ENCODE data around the gene CCNL2. TPM values are rescaled to one million over a fixed set of nuclear protein-coding genes. Genes with fewer than 3 reads are reported as not detected.

The CCNL2 gene
- total and polyA plus RNA-seq, 2 experiments from 2014 or later = 166 to 284 TPM

DNA sequence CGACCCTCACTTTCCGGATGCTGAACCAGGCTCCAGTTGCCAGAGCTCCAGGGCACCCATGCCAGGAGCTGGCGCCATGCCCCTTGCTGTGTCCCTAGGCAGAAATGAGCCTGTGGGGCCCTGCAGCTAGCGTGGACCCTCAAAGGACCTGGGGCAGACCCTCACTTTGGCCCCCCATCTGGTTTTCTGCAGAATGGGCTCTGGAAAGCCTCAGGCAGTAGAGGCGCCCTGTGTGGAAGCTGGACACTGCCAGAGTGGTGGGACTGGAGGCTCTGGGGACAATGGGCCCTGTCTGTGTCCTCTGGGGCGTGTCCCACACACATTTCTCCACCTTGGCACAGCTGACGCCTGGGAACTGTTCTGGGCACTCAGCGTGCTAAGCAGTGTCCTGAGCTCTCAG is 17.8 kb downstream of the CCNL2 start:
- WGBS (ENCODE audit: low lambda C conversion rate, missing lambda C conversion rate) = 85% methylated on average over 8 of the region's 8 CpGs
- Histone ChIP-seq H3K9me2 (replicated peaks; ENCODE audit: insufficient read depth) (no peaks in the 10 kb centered on the region), H3K4me3 (no peak overlapping the region), H3K4me2 (no peak overlapping the region), H3K79me2 (no peaks in the 10 kb centered on the region), H2AFZ (no peak overlapping the region), H3K36me3 (replicated peaks; ENCODE audit: insufficient read depth, low read depth) (no peaks in the 10 kb centered on the region), H3K9me3 (ENCODE audit: low read depth) (no peaks in the 10 kb centered on the region), H3K27ac (no peak overlapping the region), H3K4me1 (ENCODE audit: insufficient read depth) (no peaks in the 10 kb centered on the region), H4K20me1 (ENCODE audit: insufficient read depth, poor library complexity, severe bottlenecking) (no peaks in the 10 kb centered on the region), H3K27me3 (no peaks in the 10 kb centered on the region)
- TF ChIP-seq, protein P1, sequence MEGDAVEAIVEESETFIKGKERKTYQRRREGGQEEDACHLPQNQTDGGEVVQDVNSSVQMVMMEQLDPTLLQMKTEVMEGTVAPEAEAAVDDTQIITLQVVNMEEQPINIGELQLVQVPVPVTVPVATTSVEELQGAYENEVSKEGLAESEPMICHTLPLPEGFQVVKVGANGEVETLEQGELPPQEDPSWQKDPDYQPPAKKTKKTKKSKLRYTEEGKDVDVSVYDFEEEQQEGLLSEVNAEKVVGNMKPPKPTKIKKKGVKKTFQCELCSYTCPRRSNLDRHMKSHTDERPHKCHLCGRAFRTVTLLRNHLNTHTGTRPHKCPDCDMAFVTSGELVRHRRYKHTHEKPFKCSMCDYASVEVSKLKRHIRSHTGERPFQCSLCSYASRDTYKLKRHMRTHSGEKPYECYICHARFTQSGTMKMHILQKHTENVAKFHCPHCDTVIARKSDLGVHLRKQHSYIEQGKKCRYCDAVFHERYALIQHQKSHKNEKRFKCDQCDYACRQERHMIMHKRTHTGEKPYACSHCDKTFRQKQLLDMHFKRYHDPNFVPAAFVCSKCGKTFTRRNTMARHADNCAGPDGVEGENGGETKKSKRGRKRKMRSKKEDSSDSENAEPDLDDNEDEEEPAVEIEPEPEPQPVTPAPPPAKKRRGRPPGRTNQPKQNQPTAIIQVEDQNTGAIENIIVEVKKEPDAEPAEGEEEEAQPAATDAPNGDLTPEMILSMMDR (IDR thresholded peaks at IDR 0.05; ENCODE audit: poor library complexity) = no peak
- no peak for TF ChIP-seq EZH2 (IDR thresholded peaks at IDR 0.05; ENCODE audit: borderline replicate concordance)
- TF ChIP-seq EZH2phosphoT487 (IDR thresholded peaks at IDR 0.05; ENCODE audit: low read depth, severe bottlenecking, unreplicated experiment) = no peak
- DNase-seq (ENCODE audit: low spot score) = no peak

DNA sequence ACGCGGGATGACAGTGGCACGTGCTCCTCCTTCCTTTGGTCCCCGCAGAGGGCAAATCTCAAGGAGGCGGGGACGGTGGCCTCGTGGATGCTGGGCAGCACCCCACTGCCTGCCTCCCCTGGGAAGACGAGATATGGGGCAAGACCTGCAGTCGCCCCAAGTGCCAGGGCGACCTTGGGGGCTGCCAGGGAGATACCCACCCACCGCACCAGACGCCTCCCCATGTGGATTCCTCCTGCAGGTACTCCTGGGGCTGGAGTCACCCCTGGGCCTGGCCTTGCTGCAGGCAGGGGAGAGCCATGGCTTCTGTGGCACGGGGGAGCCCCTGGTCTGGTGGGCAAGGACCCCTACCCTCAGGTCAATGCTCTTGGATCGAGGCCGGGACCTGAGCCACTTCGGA is 18.3 kb downstream of the CCNL2 start:
- 98% methylated on average over 15 of the region's 16 CpGs for WGBS (ENCODE audit: low lambda C conversion rate, missing lambda C conversion rate)
- peaks cover 3% of the 10 kb centered on the region for H3K79me2 ChIP-seq
- no peaks in the 10 kb centered on the region for H3K9me3 ChIP-seq (ENCODE audit: low read depth)
- no peaks in the 10 kb centered on the region for H3K27me3 ChIP-seq
- H2AFZ ChIP-seq = no peak overlapping the region
- H3K9me2 ChIP-seq (replicated peaks; ENCODE audit: insufficient read depth) = no peaks in the 10 kb centered on the region
- peaks cover 3% of the 10 kb centered on the region for H3K4me1 ChIP-seq (ENCODE audit: insufficient read depth)
- TF ChIP-seq, protein P1 (IDR thresholded peaks at IDR 0.05; ENCODE audit: poor library complexity) = no peak
- TF ChIP-seq EZH2 (IDR thresholded peaks at IDR 0.05; ENCODE audit: borderline replicate concordance) = no peak
- no peak for TF ChIP-seq EZH2phosphoT487 (IDR thresholded peaks at IDR 0.05; ENCODE audit: low read depth, severe bottlenecking, unreplicated experiment)
- H3K4me3 ChIP-seq = no peak overlapping the region
- no peaks in the 10 kb centered on the region for H3K36me3 ChIP-seq (replicated peaks; ENCODE audit: insufficient read depth, low read depth)
- no peaks in the 10 kb centered on the region for H4K20me1 ChIP-seq (ENCODE audit: insufficient read depth, poor library complexity, severe bottlenecking)
- no peak for DNase-seq (ENCODE audit: low spot score)
- no peak overlapping the region for H3K27ac ChIP-seq
- H3K4me2 ChIP-seq = no peak overlapping the region

DNA sequence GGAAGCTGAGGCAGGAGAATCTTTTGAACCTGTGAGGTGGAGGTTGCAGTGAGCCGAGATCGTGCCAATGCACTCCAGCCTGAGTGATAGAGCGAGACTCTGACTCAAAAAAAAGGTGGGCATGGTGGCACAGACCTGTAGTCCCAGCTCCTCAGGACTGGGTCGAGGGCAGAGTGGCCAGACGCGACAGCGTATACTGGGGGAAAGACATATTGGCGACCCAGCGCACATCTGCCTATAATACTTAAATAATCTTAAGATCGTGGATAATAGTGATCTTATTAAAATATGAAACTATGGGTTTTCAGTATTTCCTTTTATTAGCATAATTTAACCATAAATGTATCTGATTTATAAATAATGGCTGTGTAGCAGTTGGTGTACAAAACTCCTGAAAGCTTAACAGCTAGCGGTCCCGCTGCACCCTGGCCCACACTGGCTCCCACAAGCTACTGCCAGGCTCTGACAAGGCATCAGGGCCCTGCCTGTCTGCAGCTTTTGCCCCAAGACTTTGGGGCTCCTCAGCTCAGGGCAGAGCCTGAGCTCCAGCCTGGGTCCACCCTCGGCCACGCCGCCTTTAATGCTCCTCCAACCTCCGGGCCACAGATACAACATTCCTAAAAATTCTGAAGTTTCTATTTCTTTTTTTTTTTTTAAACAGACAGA is 21.5 kb downstream of the CCNL2 start:
- H3K4me2 ChIP-seq = no peak overlapping the region

More for the DNA sequence above, 21.5 kb downstream of the CCNL2 start:
- no peaks in the 10 kb centered on the region for H3K9me2 ChIP-seq (replicated peaks; ENCODE audit: insufficient read depth)
- no peaks in the 10 kb centered on the region for H3K27me3 ChIP-seq
- H2AFZ ChIP-seq = no peak overlapping the region
- no peak for DNase-seq (ENCODE audit: low spot score)
- H3K27ac ChIP-seq = no peak overlapping the region
- H4K20me1 ChIP-seq (ENCODE audit: insufficient read depth, poor library complexity, severe bottlenecking) = no peaks in the 10 kb centered on the region
- H3K4me3 ChIP-seq = no peak overlapping the region
- no peaks in the 10 kb centered on the region for H3K36me3 ChIP-seq (replicated peaks; ENCODE audit: insufficient read depth, low read depth)
- TF ChIP-seq EZH2 (IDR thresholded peaks at IDR 0.05; ENCODE audit: borderline replicate concordance) (no peak), EZH2phosphoT487 (IDR thresholded peaks at IDR 0.05; ENCODE audit: low read depth, severe bottlenecking, unreplicated experiment) (no peak)
- TF ChIP-seq, protein P1 (IDR thresholded peaks at IDR 0.05; ENCODE audit: poor library complexity) = no peak
- H3K9me3 ChIP-seq (ENCODE audit: low read depth) = no peaks in the 10 kb centered on the region
- 97% methylated on average over 16 of the region's 16 CpGs for WGBS (ENCODE audit: low lambda C conversion rate, missing lambda C conversion rate)
- H3K79me2 ChIP-seq = peaks cover 23% of the 10 kb centered on the region
- H3K4me1 ChIP-seq (ENCODE audit: insufficient read depth) = peaks cover 9% of the 10 kb centered on the region

All from hepatocyte (in vitro differentiated cells).